ENCODE measurements around the gene EPS15.

EPS15 gene

GRCh38 chr1:51427438-51427837 is 91.6 kb downstream of the EPS15 start:
- H3K27ac ChIP-seq (ENCODE audit: low read depth, low read length, poor library complexity, severe bottlenecking): no peak overlapping the region
- peaks cover 62% of the 10 kb centered on the region for H3K36me3 ChIP-seq (ENCODE audit: insufficient read depth, low read length)
- no peak for TF ChIP-seq EZH2 (IDR thresholded peaks at IDR 0.05; ENCODE audit: borderline replicate concordance, low read length)
- TF ChIP-seq CTCF (IDR thresholded peaks at IDR 0.05; ENCODE audit: low read length): no peak
- no peak overlapping the region for H3K9ac ChIP-seq (ENCODE audit: low read length)
- peaks cover 5% of the 10 kb centered on the region; the same call in 1 of the 2 replicates for H3K9me3 ChIP-seq (ENCODE audit: low read length)
- no peak overlapping the region for H2AFZ ChIP-seq (ENCODE audit: low read length)
- H3K4me2 ChIP-seq (ENCODE audit: low read length): no peak overlapping the region
- no peaks in the 10 kb centered on the region for H3K79me2 ChIP-seq (ENCODE audit: insufficient read depth, low read length)
- no peaks in the 10 kb centered on the region for H3K27me3 ChIP-seq (ENCODE audit: insufficient read depth, low read length)
- no peaks in the 10 kb centered on the region for H3F3A ChIP-seq (ENCODE audit: insufficient read depth, low read length)
- no peaks in the 10 kb centered on the region for H3K9me2 ChIP-seq (ENCODE audit: low read depth, low read length)
- no peak overlapping the region for H3K4me3 ChIP-seq (ENCODE audit: low read depth, low read length, poor library complexity, severe bottlenecking)
- H3K4me1 ChIP-seq (ENCODE audit: insufficient read depth, low read length, severe bottlenecking): no peaks in the 10 kb centered on the region
- H4K20me1 ChIP-seq (ENCODE audit: insufficient read depth, low read length): no peaks in the 10 kb centered on the region

GRCh38 chr1:51425955-51426354 is 93.1 kb downstream of the EPS15 start:
- Histone ChIP-seq H3K4me3 (ENCODE audit: low read depth, low read length, poor library complexity, severe bottlenecking) (no peak overlapping the region), H3K4me1 (ENCODE audit: insufficient read depth, low read length, severe bottlenecking) (no peaks in the 10 kb centered on the region), H3K9ac (ENCODE audit: low read length) (no peak overlapping the region), H3K9me2 (ENCODE audit: low read depth, low read length) (no peaks in the 10 kb centered on the region), H3K27me3 (ENCODE audit: insufficient read depth, low read length) (no peaks in the 10 kb centered on the region), H3K9me3 (ENCODE audit: low read length) (peaks cover 5% of the 10 kb centered on the region; the same call in 1 of the 2 replicates), H4K20me1 (ENCODE audit: insufficient read depth, low read length) (no peaks in the 10 kb centered on the region), H3K79me2 (ENCODE audit: insufficient read depth, low read length) (no peaks in the 10 kb centered on the region), H3F3A (ENCODE audit: insufficient read depth, low read length) (no peaks in the 10 kb centered on the region), H3K4me2 (ENCODE audit: low read length) (no peak overlapping the region), H3K27ac (ENCODE audit: low read depth, low read length, poor library complexity, severe bottlenecking) (no peak overlapping the region), H2AFZ (ENCODE audit: low read length) (no peak overlapping the region), H3K36me3 (ENCODE audit: insufficient read depth, low read length) (peaks cover 63% of the 10 kb centered on the region)
- TF ChIP-seq CTCF (IDR thresholded peaks at IDR 0.05; ENCODE audit: low read length): no peak
- no peak for TF ChIP-seq EZH2 (IDR thresholded peaks at IDR 0.05; ENCODE audit: borderline replicate concordance, low read length)

- H3K36me3 ChIP-seq (ENCODE audit: insufficient read depth, low read length): peaks cover 68% of the 10 kb centered on the region
- no peaks in the 10 kb centered on the region for H3K79me2 ChIP-seq (ENCODE audit: insufficient read depth, low read length)
These were observed 93.8 kb downstream of the EPS15 start for GRCh38 chr1:51425273-51425672.

More at GRCh38 chr1:51425273-51425672, 93.8 kb downstream of the EPS15 start:
- H3K9me2 ChIP-seq (ENCODE audit: low read depth, low read length): no peaks in the 10 kb centered on the region
- no peaks in the 10 kb centered on the region for H3F3A ChIP-seq (ENCODE audit: insufficient read depth, low read length)
- no peak overlapping the region for H2AFZ ChIP-seq (ENCODE audit: low read length)
- no peak overlapping the region for H3K4me2 ChIP-seq (ENCODE audit: low read length)
- TF ChIP-seq CTCF (IDR thresholded peaks at IDR 0.05; ENCODE audit: low read length) (no peak), EZH2 (IDR thresholded peaks at IDR 0.05; ENCODE audit: borderline replicate concordance, low read length) (no peak)
- no peaks in the 10 kb centered on the region for H4K20me1 ChIP-seq (ENCODE audit: insufficient read depth, low read length)
- no peak overlapping the region for H3K9ac ChIP-seq (ENCODE audit: low read length)
- no peak overlapping the region for H3K27ac ChIP-seq (ENCODE audit: low read depth, low read length, poor library complexity, severe bottlenecking)
- peaks cover 5% of the 10 kb centered on the region; the same call in 1 of the 2 replicates for H3K9me3 ChIP-seq (ENCODE audit: low read length)
- no peaks in the 10 kb centered on the region for H3K4me1 ChIP-seq (ENCODE audit: insufficient read depth, low read length, severe bottlenecking)
- H3K27me3 ChIP-seq (ENCODE audit: insufficient read depth, low read length): no peaks in the 10 kb centered on the region
- H3K4me3 ChIP-seq (ENCODE audit: low read depth, low read length, poor library complexity, severe bottlenecking): no peak overlapping the region
